ENCODE results near the gene MOBP.
"Not testable (repeated sequence)": the region's sequence is repeated elsewhere in the genome, so short reads cannot be mapped to it uniquely, and the experiment has no call there.

The MOBP gene

GRCh38 chr3:39467394-39468107 is at the start of gene MOBP:
Gene MOBP, plus strand, starts transcription at chr3:39467680. Its CDS starts 34,390 bp downstream, at chr3:39502070.
- no peak for DNase-seq

DNA sequence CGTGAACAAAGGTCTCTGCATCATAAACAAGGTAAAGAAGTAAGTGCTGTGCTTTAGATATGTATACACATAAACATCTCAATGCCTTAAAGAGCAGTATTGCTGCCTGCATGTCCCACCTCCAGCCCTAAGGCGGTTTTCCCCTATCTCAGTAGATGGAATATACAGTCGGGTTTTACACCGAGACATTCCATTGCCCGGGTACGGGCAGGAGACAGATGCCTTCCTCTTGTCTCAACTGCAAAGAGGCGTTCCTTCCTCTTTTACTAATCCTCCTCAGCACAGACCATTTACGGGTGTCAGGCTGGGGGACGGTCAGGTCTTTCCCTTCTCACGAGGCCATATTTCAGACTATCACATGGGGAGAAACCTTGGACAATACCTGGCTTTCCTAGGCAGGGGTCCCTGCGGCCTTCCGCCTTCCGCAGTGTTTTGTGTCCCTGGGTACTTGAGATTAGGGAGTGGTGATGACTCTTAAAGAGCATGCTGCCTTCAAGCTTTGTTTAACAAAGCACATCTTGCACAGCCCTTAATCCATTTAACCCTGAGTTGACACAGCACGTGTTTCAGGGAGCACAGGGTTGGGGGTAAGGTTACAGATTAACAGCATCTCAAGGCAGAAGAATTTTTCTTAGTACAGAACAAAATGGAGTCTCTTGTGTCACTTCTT is 48.8 kb upstream of the MOBP start:
- not testable (repeated sequence) for DNase-seq

DNA sequence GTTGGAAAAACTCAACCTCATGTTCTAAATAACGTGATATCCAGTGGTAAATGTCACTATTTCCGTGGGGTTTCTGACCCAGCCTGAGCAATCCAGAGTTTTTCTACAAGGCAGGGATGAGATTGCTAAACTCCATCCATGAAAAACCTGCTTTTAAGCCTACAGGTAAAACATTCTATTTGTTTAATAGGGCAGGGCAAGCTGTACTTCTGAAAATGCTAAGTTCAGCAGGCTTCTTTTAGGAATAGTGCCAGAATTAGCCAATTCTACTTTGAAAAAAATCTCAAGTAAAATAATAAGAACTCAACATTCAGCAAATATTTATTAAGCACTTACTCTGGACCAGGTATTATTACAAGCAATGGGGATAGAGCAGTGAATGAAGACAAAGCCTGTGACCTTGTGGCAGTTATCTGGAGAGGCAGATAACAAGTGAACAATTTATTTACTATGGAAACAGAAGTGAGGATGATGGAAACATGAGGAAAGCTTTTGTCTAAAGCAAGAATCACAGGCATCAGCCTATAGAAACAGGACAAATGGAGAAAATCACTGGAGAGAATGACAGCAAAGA is 47.7 kb upstream of the MOBP start:
- no peak for DNase-seq

DNA sequence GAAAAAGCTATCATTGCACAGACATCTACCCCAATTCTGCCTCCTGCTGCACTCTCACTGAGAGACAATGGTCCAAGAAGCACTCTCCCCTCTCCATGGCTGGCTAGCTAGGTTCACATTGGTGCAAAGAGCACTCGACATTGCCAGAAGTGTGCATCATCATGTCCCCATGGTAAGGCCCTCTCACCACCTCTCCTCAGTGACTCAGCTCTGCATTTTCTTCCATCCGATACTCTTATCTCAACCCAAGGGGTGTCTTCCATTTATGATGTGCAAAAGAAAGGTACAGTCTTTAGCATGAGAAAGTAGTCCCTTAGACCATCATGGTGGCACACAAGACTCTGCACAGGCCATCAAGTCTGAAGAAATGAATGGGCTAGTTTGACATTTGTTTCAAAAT is 46.9 kb upstream of the MOBP start:
- DNase-seq: no peak

- no peak for DNase-seq
Observed at GRCh38 chr3:39423436-39423970, 44.0 kb upstream of the MOBP start.

GRCh38 chr3:39426312-39426711 is 41.2 kb upstream of the MOBP start:
- no peak for DNase-seq

DNA sequence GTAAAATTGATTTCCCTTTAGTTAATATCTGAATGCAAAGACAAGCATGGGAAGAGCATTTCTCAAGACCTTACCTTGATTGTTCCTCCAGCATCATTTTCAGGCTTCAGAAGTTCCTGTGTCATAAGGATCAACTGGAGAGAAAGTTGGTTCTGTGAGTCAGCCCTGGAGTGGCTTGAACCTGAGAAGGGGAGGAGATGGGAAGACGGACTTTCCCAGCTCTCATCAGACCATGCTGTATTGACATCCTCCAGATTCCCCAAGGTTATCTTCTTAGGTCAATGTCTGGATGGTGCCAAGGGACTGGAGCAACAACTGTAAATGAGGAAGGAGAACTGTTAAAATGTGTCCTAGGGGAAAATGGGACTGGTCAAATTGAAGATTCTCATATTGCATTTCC is 40.0 kb upstream of the MOBP start:
- DNase-seq: no peak

DNA sequence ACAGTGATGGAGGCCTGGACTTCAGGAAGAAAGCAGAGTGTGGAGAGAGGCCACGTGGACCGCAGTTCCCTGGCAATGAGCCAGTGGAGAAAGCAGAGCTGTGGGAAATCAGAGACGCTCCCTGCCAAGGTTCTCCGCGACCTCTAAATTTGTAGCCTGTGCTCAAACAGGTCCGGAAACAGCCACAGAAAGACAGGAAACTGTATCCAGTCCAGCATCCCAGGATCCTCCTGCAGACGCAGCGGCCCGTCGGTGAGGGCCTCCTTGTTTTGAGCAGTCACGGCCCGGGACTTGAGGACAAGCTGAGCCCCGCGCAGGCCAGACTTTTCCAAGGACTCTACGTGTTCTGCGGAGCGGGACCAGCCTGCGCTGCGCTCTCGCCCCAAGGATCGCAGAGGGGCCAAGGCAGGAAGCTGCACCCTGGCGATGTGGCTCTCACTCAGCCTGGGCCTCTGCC is 38.7 kb upstream of the MOBP start:
- no peak for DNase-seq

GRCh38 chr3:39429466-39429865 is 38.0 kb upstream of the MOBP start:
- DNase-seq: no peak

- DNase-seq: no peak
Observed at GRCh38 chr3:39432342-39432741, 35.1 kb upstream of the MOBP start.

GRCh38 chr3:39433642-39434041 is 33.8 kb upstream of the MOBP start:
- no peak for DNase-seq

DNA sequence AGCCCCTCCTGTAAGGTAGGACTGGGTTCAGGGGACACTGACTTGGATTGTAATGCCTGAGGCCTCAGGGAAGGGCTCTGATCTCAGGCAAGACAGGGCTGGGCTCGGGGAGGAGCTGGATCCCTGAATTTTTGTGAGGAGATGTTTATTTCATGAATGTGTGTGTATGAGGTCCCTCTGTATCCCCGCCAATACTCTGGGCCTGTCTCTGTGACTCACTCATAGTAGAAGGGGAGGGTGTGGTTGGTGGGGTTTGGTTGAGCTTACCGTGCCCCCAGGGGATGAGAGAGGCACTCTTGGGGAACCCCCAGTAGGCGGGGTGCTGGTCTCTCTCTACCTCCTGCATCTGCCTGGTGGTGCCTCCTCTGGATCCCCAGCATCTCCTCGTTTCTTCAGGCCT is 32.9 kb upstream of the MOBP start:
- no peak for DNase-seq

DNA sequence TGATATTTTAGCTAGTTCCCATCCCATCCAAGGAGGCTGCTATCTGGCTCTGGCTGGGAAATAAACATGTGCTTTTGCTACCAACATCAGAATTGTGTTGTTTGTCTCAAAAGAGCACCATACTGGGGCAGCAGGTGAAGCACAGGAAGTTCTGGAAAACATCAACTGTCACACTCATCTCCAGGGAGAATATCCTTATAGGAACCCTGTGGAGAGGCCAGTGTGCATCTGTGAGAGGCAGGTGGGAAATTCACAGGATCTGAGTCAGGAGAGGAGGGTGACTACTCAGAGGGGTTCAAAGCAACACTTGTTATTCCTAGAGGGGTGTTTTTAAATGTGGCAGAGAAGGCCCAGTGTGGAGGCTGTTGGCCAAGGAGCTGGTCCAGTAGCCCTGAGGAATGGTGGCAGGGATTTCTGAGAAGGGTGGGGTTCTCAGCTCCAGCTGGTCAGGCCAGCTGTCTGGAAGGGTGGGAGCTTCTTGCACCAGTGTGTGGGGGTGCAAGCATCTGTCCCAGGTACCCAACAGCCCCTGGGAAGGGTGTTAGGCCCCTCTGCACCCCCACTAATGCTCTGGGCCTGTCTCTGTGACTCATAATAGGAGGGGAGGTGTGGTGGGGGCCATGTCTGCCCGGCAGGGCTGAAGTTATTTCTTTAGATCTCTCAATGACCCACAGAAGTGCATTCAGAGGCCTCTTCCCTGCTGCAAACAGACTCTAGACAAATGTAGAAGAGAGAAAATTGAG is 32.3 kb upstream of the MOBP start:
- DNase-seq: no peak

GRCh38 chr3:39438880-39439279 is 28.6 kb upstream of the MOBP start:
- DNase-seq: no peak

DNA sequence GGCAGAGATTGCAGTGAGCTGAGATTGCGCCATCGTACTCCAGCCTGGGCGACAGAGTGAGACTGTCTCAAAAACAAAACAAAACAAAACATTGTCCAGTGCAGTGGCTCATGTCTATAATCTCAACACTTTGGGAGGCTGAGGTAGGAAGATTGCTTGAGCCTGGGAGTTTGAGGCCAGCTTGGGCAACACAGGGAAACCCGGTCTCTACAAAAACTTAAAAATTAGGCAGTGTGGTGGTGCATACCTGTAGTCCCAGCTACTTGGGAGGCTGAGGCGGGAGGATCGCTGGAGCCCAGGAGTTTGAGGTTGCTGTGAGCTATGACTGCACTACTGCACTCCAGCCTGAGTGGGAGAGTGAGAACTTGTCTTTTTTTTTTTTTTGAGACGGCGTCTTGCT is 27.2 kb upstream of the MOBP start:
- no peak for DNase-seq

DNA sequence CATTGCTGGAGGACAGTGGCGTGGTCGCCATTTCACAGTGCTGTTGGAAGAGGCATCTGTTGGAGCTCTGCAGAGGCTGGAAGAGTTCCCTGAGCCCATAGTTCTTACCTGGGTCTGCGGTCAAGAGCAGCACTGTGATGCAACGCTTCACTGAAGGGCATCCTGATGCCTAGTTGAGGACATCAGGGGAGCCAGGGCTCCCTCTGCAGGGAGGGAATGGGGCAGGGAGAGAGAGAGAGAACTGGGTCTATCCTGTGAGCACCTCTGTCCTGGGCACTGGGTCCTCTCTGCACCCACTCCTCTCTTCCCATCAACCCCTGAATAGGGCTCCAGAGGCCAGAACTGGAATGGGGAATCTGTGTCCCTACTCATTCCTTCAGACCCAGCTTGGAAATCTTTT is 23.9 kb upstream of the MOBP start:
- no peak for DNase-seq

DNA sequence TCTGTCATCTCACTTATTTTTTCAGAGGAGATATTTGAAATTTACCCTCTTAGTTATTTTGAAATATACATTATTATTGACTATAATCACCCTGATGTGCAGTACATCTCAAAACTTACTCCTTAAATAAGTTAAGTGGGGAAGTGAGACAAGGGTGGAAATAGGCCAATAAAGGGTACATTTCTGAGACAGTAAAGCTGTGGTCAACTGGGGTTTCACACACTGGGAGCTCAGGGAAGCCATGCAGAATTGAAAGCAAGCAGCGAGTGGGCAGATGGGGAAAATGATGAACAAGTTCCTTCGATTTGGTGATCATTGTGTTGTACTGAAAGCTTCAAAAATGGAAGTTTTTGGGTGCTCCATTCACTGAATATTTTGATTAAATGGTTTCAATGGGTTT is 21.6 kb upstream of the MOBP start:
- DNase-seq: no peak

GRCh38 chr3:39446444-39446843 is 21.0 kb upstream of the MOBP start:
- DNase-seq: no peak

GRCh38 chr3:39447637-39448483 is 19.6 kb upstream of the MOBP start:
- DNase-seq: peak; percentile 95

GRCh38 chr3:39448506-39449233 is 18.8 kb upstream of the MOBP start:
- no peak for DNase-seq

DNA sequence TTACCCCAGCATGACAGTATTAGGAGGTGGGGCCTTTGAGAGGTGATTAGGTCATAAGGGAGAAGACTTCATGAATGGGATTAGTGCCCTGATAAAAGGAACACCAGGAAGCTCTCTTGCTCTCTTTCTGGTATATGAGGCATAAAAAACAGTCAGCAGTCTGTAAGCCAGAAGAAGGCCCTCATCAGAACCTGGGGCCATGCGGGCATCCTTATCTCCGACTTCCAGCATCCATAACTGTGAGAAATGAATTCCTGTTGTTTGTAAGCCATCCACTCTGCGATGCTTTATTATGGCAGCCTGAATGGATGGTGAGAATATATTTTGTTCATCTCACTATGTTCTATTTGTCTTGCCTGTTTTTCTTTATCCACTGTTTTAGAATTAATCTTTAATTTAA is 17.7 kb upstream of the MOBP start:
- no peak for DNase-seq

DNA sequence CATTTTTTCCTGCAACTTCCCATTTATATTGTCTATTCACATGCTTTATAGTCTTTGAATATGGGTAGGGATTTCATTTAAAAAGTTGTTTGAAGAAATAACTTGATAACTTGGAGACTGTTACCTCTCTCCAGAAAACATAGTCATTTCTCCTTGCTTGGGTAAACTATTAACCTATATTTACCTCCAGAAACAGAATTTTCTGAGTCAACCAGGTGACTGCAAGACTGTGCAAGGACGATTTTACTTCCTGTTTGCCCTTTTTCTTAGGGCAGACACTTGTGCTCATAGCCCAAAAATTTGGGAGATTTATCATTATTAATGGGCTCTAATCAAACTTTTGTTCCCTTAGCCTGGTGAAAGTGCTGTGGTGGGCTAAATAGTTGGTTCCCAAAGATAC is 14.3 kb upstream of the MOBP start:
- DNase-seq: no peak
